Endodermal cell (in vitro differentiated cells): ENCODE data around the gene SEPSECS. TPM values are rescaled to one million over a fixed set of nuclear protein-coding genes. Genes with fewer than 3 reads are reported as not detected.

Experiments
- DNase-seq: peaks from one replicate; pipeline ENCODE4 v3.0.0-alpha.2; 2017
- H3K27ac ChIP-seq: 2 replicates; pipeline ENCODE4 v1.5.1; 2013; ENCODE audit warnings: mild to moderate bottlenecking, low read depth, low read length, moderate library complexity
- H3K27me3 ChIP-seq: 2 replicates; pipeline ENCODE4 v1.6.1; 2013; ENCODE audit warnings: mild to moderate bottlenecking, low read length, moderate library complexity; ENCODE audit not compliant: insufficient read depth, control insufficient read depth, poor library complexity, severe bottlenecking
- H3K36me3 ChIP-seq: 2 replicates; pipeline ENCODE4 v1.7.0; 2013; ENCODE audit warnings: mild to moderate bottlenecking, low read length, moderate library complexity; ENCODE audit not compliant: control insufficient read depth, insufficient read depth
- H3K4me1 ChIP-seq: one replicate; pipeline ENCODE4 v1.7.0; 2013; ENCODE audit warnings: low read length; ENCODE audit not compliant: control insufficient read depth, insufficient read depth
- H3K4me3 ChIP-seq: 2 replicates; pipeline ENCODE4 v1.5.1; 2013; ENCODE audit warnings: mild to moderate bottlenecking, low read length, moderate library complexity
- H3K9ac ChIP-seq: 2 replicates; pipeline ENCODE4 v1.6.1; 2013; ENCODE audit warnings: mild to moderate bottlenecking, low read length, moderate library complexity; ENCODE audit not compliant: poor library complexity, severe bottlenecking; ENCODE audit errors: extremely low read depth
- H3K9me3 ChIP-seq: 2 replicates; pipeline ENCODE4 v1.6.1; 2013; ENCODE audit warnings: mild to moderate bottlenecking, low read length, moderate library complexity; ENCODE audit not compliant: control insufficient read depth
- H3K27ac Mint-ChIP-seq: 2 replicates; pipeline ENCODE4 v1.8.0; 2020; ENCODE audit warnings: mixed read lengths
- H3K27me3 Mint-ChIP-seq: 2 replicates; pipeline ENCODE4 v1.8.0; 2021; ENCODE audit warnings: mild to moderate bottlenecking, mixed read lengths; ENCODE audit not compliant: insufficient read depth
- H3K36me3 Mint-ChIP-seq: 2 replicates; pipeline ENCODE4 v1.8.0; 2020; ENCODE audit warnings: low read depth, mixed read lengths
- H3K4me1 Mint-ChIP-seq: 2 replicates; pipeline ENCODE4 v1.8.0; 2020; ENCODE audit warnings: mixed read lengths
- H3K4me3 Mint-ChIP-seq: 2 replicates; pipeline ENCODE4 v1.8.0; 2020; ENCODE audit warnings: mild to moderate bottlenecking, moderate library complexity, mixed read lengths
- H3K9me3 Mint-ChIP-seq: 2 replicates; pipeline ENCODE4 v1.8.0; 2020; ENCODE audit warnings: mild to moderate bottlenecking, mixed read lengths
- WGBS, 2 experiments: methylation state at CpG; one replicate each; pipeline versions ENCODE4 v1.1.5 to v1.1.7; 2013; ENCODE audit warnings: missing lambda C conversion rate in 2 of 2, mixed read lengths in 1 of 2; ENCODE audit not compliant: insufficient coverage in 1 of 2, insufficient read length in 1 of 2; 5-methylcytosine and 5-hydroxymethylcytosine counted together
- total RNA-seq, 2 donors: library from RNA; stranded (reverse); fragmentation: NEBNext Ultra II Directional in 1 of 2; extraction: Animal tissue kit (Norgen Biotek cat#: 25700) in 1 of 2; gene quantifications; 2 replicates in 1 of 2; 3 replicates in 1 of 2; pipeline ENCODE4 v1.2.1, GENCODE V29; 2021
- TF ChIP-seq, protein P1 (sequence below): fragments of 200-600 bp; sonication (generic); conservative IDR thresholded peaks from 2 replicates; pipeline ENCODE4 v1.5.0; 2021; ENCODE audit warnings: antibody characterized with exemption, mild to moderate bottlenecking

SEPSECS gene
- total RNA-seq, 2 donors from 2014 or later = 5.9 to 12.6 TPM

DNA sequence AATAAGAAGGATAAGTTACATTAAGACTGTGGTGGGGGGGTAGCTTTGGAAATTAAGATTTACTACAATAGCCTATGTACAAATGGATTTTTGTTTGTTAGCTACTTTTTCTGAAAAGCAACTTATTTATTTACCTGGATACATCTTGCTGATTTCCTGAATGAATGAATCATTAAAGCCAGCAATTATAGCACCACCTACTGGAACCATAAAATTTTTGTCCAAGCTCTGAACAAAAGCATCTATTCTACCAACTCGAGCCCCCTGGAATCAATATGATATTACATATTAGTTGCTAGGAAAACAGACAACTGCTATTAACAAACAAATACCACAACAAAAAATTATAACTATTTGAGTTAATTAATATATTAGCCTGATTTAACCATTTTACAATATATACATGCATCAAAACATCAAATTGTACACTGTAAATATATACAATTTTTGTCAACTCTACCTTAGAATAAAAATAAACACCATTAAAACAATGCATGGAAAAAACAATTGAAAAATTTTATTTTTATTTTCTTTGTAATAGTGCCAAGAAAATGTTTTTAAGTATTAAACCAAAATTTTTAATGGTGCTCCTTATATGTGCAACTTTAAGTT lies 15.3 kb downstream of the SEPSECS start:
- no CpG with 5 or more reads among the region's 1 CpG for WGBS, 2 experiments

DNA sequence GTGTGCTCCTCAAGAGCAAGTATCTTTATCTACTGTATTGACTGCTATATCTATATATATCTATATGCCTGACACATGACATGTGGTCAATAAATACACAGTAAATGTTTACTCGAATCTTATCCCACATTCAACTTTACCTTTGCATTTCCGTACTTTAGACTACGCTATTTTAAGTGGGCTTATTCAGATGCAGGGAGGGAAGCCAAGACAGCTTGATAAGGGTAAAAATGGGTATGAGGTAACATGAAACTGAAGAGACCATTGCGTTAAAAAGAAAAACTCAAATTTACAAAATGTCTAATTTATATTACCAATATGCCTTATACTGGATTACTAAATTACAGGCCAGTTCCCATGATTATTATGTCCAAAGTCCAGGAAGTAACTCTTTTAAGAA lies 17.8 kb downstream of the SEPSECS start:
- peaks cover 11% of the 10 kb centered on the region for H3K36me3 Mint-ChIP-seq
- peaks cover 2% of the 10 kb centered on the region for H3K4me1 Mint-ChIP-seq
- 90% methylated on average over 4 of the region's 4 CpGs; no CpG with 5 or more reads in 1 of the 2 experiments for WGBS, 2 experiments
- H3K9ac ChIP-seq = no peak overlapping the region
- no peak overlapping the region for H3K27ac Mint-ChIP-seq
- no peaks in the 10 kb centered on the region for H3K4me1 ChIP-seq
- H3K4me3 Mint-ChIP-seq = no peak overlapping the region
- no peaks in the 10 kb centered on the region for H3K27me3 ChIP-seq
- no peak overlapping the region for H3K4me3 ChIP-seq
- TF ChIP-seq, protein P1, sequence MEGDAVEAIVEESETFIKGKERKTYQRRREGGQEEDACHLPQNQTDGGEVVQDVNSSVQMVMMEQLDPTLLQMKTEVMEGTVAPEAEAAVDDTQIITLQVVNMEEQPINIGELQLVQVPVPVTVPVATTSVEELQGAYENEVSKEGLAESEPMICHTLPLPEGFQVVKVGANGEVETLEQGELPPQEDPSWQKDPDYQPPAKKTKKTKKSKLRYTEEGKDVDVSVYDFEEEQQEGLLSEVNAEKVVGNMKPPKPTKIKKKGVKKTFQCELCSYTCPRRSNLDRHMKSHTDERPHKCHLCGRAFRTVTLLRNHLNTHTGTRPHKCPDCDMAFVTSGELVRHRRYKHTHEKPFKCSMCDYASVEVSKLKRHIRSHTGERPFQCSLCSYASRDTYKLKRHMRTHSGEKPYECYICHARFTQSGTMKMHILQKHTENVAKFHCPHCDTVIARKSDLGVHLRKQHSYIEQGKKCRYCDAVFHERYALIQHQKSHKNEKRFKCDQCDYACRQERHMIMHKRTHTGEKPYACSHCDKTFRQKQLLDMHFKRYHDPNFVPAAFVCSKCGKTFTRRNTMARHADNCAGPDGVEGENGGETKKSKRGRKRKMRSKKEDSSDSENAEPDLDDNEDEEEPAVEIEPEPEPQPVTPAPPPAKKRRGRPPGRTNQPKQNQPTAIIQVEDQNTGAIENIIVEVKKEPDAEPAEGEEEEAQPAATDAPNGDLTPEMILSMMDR = no peak
- no peaks in the 10 kb centered on the region for H3K27me3 Mint-ChIP-seq
- peaks cover 3% of the 10 kb centered on the region for H3K9me3 Mint-ChIP-seq
- H3K9me3 ChIP-seq = no peaks in the 10 kb centered on the region
- no peaks in the 10 kb centered on the region for H3K36me3 ChIP-seq
- no peak for DNase-seq
- H3K27ac ChIP-seq = no peak overlapping the region

More for the DNA sequence above, 15.3 kb downstream of the SEPSECS start:
- H3K4me3 ChIP-seq = no peak overlapping the region
- H3K27me3 ChIP-seq = no peaks in the 10 kb centered on the region
- no peaks in the 10 kb centered on the region for H3K9me3 ChIP-seq
- H3K4me1 ChIP-seq = no peaks in the 10 kb centered on the region
- TF ChIP-seq, protein P1 = peak; percentile 78
- no peak overlapping the region for H3K27ac ChIP-seq
- H3K9ac ChIP-seq = no peak overlapping the region
- DNase-seq = no peak
- Mint-ChIP-seq H3K36me3 (no peaks in the 10 kb centered on the region), H3K27ac (no peak overlapping the region), H3K4me1 (peaks cover 2% of the 10 kb centered on the region), H3K4me3 (no peak overlapping the region), H3K9me3 (no peaks in the 10 kb centered on the region), H3K27me3 (no peaks in the 10 kb centered on the region)
- no peaks in the 10 kb centered on the region for H3K36me3 ChIP-seq

DNA sequence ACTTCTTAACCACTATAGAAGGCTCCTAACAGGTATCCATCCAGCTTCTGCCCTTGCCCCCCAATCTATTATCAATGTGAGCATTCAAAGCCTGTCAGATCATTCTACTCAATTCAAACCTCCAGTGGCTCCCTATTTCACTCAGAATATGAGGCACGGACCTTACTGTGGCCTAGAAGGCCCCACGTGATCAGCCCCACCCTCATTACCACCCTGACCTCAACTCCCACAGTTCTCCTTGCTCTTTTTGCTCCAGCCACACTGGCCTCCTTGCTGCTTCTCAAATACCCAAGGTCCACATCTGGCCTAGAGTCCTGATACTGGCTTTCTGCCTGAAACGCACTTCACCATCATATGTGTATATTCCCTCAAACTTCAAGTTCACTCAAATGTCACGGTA lies 18.7 kb downstream of the SEPSECS start:
- WGBS, 2 experiments = 92 to 100% methylated on average over 1 to 4 of the region's 4 CpGs
- no peaks in the 10 kb centered on the region for H3K27me3 Mint-ChIP-seq

More for the DNA sequence above, 18.7 kb downstream of the SEPSECS start:
- no peak overlapping the region for H3K27ac ChIP-seq
- no peaks in the 10 kb centered on the region for H3K27me3 ChIP-seq
- Mint-ChIP-seq H3K9me3 (peaks cover 11% of the 10 kb centered on the region), H3K4me1 (peaks cover 2% of the 10 kb centered on the region), H3K4me3 (no peak overlapping the region), H3K27ac (no peak overlapping the region), H3K36me3 (peaks cover 19% of the 10 kb centered on the region)
- no peaks in the 10 kb centered on the region for H3K36me3 ChIP-seq
- no peaks in the 10 kb centered on the region for H3K4me1 ChIP-seq
- H3K9me3 ChIP-seq = peaks cover 7% of the 10 kb centered on the region
- no peak overlapping the region for H3K4me3 ChIP-seq
- TF ChIP-seq, protein P1 = no peak
- H3K9ac ChIP-seq = no peak overlapping the region
- DNase-seq = no peak
